Ramos (cell line): ENCODE measurements around the gene KDM2B.

ENCODE experiments used
- in situ Hi-C: fragments of 300-500 bp; cut with MboI; formaldehyde crosslinking; loops from one replicate; pipeline ENCODE4 v1.14.3; 2022; ENCODE audit warnings: low sequenced_read_pairs; ENCODE audit not compliant: unreplicated experiment

Gene KDM2B

DNA sequence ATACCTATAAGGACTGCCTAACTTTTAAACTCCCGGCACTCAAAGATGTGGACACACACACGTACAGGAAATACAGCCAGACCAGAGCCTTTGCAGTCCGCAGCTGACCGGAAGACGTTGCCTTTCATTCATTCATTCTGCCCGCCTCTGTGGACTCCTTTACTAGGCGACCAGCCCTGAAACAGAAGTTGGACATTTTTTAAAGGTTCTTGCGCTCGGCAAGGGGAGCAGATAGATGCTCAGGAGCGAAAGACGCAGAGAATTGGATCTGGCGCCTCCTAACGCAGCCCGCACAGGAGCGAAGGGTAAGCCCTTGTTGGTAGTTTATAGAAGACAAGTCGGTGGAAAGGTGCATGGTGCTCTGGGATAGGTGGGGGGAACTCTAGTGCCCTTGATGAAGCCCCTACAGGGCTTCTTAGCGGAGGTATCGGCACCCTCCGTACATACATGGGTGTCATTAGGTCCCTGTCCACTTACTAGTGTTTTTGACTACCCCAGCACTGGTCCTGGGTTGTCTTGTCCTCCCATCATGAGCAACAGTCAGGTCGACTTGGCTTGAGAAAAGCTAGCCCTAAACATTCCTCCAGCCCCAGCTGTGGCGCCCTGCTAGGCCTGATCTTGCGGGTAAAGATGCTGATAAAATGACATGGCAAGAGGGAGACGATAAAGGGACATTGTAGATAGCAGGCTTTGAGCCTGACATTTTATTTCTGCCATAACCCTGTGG, at the start of gene KDM2B:
TSS of gene KDM2B (minus strand) at position 65 of the 727 bp plus-strand sequence. CDS start 112 bp downstream, outside the sequence.
- in situ Hi-C loops = no loop called here

- in situ Hi-C loops = no loop called here
Measured at GRCh38 chr12:121628536-121628935, 47.7 kb upstream of the KDM2B start.

- in situ Hi-C loops = no loop called here
Measured at GRCh38 chr12:121628037-121628436, 47.2 kb upstream of the KDM2B start.

DNA sequence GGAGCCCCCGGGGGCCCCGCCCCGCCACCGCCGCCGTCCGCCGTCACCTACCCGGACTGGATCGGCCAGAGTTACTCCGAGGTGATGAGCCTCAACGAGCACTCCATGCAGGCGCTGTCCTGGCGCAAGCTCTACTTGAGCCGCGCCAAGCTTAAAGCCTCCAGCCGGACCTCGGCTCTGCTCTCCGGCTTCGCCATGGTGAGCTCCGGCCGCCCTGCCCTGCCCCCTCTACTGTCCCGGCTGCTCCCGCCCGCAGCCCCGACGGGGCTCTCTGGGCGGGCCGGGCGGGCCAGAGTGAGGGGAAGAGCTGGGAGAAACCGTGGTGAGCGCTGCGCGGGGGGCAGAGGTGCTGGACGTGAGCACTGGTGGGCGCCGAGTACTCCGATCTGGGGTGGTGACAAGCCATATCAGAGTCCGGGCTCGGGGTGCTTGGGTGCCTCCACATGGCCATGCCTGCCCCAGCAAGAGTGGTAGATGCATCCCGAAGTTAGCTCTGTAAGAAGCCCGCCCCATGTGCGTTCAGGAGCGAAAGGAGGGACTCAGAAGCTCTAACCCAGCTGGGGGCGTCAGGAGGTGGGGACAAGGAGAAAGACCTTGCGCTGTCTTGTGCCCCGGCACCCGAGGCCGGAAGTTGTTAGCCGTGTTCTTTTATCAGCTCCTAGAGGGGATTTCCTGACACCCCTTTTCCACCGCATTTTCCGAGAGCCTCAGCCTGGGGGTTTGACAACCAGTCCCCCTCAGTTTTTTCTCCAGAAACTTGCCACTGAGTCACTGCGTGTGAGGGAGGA, 46.2 kb upstream of the KDM2B start:
- in situ Hi-C loops = no loop called here

DNA sequence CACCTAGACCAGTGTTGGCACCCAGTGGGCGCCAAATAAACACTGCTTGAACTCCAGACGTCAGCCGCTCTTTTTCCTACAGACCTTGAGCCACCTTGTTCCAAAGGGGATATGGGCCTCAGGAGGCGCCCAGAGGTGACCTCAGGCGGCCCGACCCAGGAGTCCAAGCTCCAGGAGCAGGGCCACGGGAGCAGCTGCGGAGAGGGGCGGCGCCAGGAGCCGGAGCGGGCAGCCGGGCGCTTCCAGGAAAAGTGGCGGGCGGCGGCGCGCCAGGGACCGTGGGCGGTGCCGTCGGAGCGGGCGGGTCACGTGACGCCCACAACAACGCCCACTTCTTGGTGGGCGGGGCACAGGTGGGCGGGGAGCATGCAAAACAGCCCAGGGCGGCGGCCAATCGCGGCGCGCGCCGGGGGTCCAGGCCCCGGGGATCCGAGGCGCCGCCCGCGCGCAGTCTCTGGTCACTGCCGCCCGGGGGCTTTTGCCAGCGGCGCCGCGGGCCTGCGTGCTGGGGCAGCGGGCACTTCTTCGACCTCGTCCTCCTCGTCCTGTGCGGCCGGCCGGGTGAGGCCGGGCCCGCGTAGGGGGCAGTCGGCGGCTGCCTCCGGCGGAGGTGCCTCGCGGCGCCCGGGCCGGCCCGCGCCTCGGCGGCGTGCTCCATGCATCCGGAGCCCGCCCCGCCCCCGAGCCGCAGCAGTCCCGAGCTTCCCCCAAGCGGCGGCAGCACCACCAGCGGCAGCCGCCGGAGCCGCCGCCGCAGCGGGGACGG, 45.4 kb upstream of the KDM2B start, which contains the start of gene ORAI1:
TSS of gene ORAI1 (plus strand) at position 444 of the 766 bp plus-strand sequence.
- in situ Hi-C loops = no loop called here

GRCh38 chr12:121620333-121620891, 39.6 kb upstream of the KDM2B start:
- in situ Hi-C loops = no loop called here

DNA sequence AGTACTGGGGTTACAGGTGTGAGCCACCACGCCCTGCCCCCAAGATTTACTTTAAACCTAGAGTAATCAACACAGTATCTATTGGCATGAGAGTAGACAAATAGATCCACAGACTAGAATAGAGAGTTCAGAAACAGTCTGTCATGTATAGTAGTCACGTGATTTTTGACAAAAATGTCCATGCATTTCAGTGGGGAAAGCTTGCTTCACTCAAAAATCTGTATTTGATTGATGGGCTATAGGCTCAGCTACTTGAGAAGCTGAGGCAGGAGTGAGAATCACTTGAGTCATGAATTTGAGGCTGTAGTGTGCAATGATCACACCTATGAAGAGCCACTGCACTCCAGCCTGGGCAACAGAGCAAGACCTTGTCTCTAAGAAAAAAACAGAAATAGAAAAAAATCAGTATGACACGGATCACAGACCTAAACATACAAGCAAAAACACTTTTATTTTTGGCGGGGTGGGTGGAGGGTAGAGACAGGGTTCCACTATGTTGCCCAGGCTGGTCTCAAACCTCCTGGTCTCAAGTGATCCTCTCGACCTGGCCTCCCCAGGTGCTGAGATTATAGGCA, 37.9 kb upstream of the KDM2B start:
- in situ Hi-C loops = no loop called here

GRCh38 chr12:121614872-121615467, 34.1 kb upstream of the KDM2B start:
- in situ Hi-C loops = no loop called here

DNA sequence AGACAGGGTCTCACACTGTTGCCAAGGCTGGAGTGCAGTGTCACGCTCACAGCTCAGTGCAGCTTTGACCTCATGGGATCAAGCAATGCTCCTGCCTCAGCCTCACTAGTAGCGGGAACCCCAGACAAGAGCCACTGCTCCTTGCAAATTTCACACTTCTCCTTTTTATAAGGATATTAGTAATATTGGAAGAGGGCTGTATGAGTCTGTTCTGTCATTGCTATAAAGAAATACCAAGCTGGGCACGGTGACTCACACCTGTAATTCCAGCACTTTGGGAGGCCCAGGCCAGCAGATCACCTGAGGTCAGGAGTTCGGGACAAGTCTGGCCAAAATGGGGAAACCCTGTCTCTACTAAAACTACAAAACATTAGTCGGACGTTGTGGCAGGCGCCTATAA, 32.6 kb upstream of the KDM2B start:
- in situ Hi-C loops = no loop called here

- in situ Hi-C loops = no loop called here
Measured at GRCh38 chr12:121611306-121611705, 30.5 kb upstream of the KDM2B start.

GRCh38 chr12:121610239-121611149, 29.7 kb upstream of the KDM2B start:
- in situ Hi-C loops = no loop called here

- in situ Hi-C loops = no loop called here
Measured at GRCh38 chr12:121608301-121608700, 27.5 kb upstream of the KDM2B start.

GRCh38 chr12:121603581-121603980, 22.8 kb upstream of the KDM2B start:
- in situ Hi-C loops = no loop called here

GRCh38 chr12:121602766-121603165, 21.9 kb upstream of the KDM2B start:
- in situ Hi-C loops = no loop called here

GRCh38 chr12:121600702-121601336, 20.0 kb upstream of the KDM2B start:
- in situ Hi-C loops = no loop called here

- in situ Hi-C loops = no loop called here
Measured at GRCh38 chr12:121596526-121596925, 15.7 kb upstream of the KDM2B start.

GRCh38 chr12:121595520-121595919, 14.7 kb upstream of the KDM2B start:
- in situ Hi-C loops = no loop called here

DNA sequence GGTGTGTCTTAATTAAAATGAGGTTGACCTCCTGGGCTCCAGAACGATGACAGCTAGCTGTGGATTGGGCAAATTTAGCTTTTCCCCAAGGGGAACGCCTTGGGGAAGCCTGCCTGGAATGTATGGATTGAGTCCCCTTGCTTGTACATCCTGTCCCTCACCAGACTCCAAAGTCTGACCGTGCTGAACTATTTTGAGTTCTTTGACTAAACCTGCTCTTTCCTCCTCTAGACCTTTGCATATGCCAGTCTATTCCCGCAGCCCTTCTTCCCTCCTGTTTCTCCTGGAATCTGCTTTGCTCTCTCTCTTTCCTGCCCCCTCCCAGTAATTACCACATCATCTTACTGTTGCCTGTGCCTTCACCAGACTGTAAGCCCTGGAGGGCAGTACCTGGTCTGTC, 11.5 kb upstream of the KDM2B start:
- in situ Hi-C loops = no loop called here
